ENCODE measurements around the gene CLDN19. TPM values are rescaled to one million over a fixed set of nuclear protein-coding genes. Genes with fewer than 3 reads are reported as not detected.

CLDN19 gene
- total RNA-seq, 4 donors from 2014 or later = not detected

GRCh38 chr1:42747125-42747524 lies 7.1 kb upstream of the CLDN19 start:
- TF ChIP-seq POLR2A (IDR thresholded peaks at IDR 0.05) (no peak), CTCF (IDR thresholded peaks at IDR 0.05) (peak; percentile 11 to 81 (median 68))
- no peaks in the 10 kb centered on the region for H3K4me1 ChIP-seq
- H3K36me3 ChIP-seq = peaks cover 0 to 30% (median 0%) of the 10 kb centered on the region in 3 donors
- no peaks in the 10 kb centered on the region for H3K27me3 ChIP-seq
- H3K4me3 ChIP-seq = no peak overlapping the region
- H3K9me3 ChIP-seq = no peaks in the 10 kb centered on the region
- peak in 2 of 3 donors; percentile 72 to 73 for DNase-seq
- no peak overlapping the region for H3K27ac ChIP-seq

- H3K9me3 ChIP-seq = no peaks in the 10 kb centered on the region
- TF ChIP-seq CTCF (IDR thresholded peaks at IDR 0.05) = no peak
- TF ChIP-seq POLR2A (IDR thresholded peaks at IDR 0.05) = no peak
- peaks cover 0 to 25% (median 0%) of the 10 kb centered on the region in 3 donors for H3K36me3 ChIP-seq
- no peak for DNase-seq
- no peak overlapping the region for H3K27ac ChIP-seq
- no peaks in the 10 kb centered on the region for H3K27me3 ChIP-seq
- no peaks in the 10 kb centered on the region for H3K4me1 ChIP-seq
- H3K4me3 ChIP-seq = no peak overlapping the region
Observed at GRCh38 chr1:42746436-42747105, 6.5 kb upstream of the CLDN19 start.

- H3K4me1 ChIP-seq = no peaks in the 10 kb centered on the region
- H3K27me3 ChIP-seq = no peaks in the 10 kb centered on the region
- peaks cover 0 to 23% (median 0%) of the 10 kb centered on the region in 3 donors for H3K36me3 ChIP-seq
- TF ChIP-seq CTCF (IDR thresholded peaks at IDR 0.05) (no peak), POLR2A (IDR thresholded peaks at IDR 0.05) (no peak)
- no peak overlapping the region for H3K4me3 ChIP-seq
- no peak overlapping the region for H3K27ac ChIP-seq
- no peak for DNase-seq
- H3K9me3 ChIP-seq = no peaks in the 10 kb centered on the region
Observed at GRCh38 chr1:42745851-42746250, 5.8 kb upstream of the CLDN19 start.

GRCh38 chr1:42744148-42744413 lies 4.0 kb upstream of the CLDN19 start:
- no peaks in the 10 kb centered on the region for H3K27me3 ChIP-seq
- H3K4me3 ChIP-seq = no peak overlapping the region
- peaks cover 0 to 14% (median 0%) of the 10 kb centered on the region in 3 donors for H3K36me3 ChIP-seq
- no peaks in the 10 kb centered on the region for H3K9me3 ChIP-seq
- TF ChIP-seq CTCF (IDR thresholded peaks at IDR 0.05) = no peak
- DNase-seq = peak in 1 of 3 donors; percentile 22
- no peaks in the 10 kb centered on the region for H3K4me1 ChIP-seq
- no peak overlapping the region for H3K27ac ChIP-seq

- TF ChIP-seq POLR2A (IDR thresholded peaks at IDR 0.05) (no peak), CTCF (IDR thresholded peaks at IDR 0.05) (no peak)
- Histone ChIP-seq H3K9me3 (no peaks in the 10 kb centered on the region), H3K27me3 (no peaks in the 10 kb centered on the region), H3K4me3 (no peak overlapping the region), H3K27ac (no peak overlapping the region), H3K4me1 (no peaks in the 10 kb centered on the region), H3K36me3 (peaks cover 0 to 8% (median 0%) of the 10 kb centered on the region in 3 donors)
- peak in 1 of 3 donors; percentile 21 for DNase-seq
Observed at GRCh38 chr1:42743317-42744147, 3.5 kb upstream of the CLDN19 start.
